Renal cortex interstitium (tissue), 11 donors: ENCODE measurements around the gene PFKL. TPM values are rescaled to one million over a fixed set of nuclear protein-coding genes. Genes with fewer than 3 reads are reported as not detected.
"Not testable (repeated sequence)": the region's sequence is repeated elsewhere in the genome, so short reads cannot be mapped to it uniquely, and the experiment has no call there.

ENCODE experiments used
- DNase-seq, 11 donors: peaks; one replicate each; pipeline ENCODE4 v3.0.0-alpha.2; 2013; ENCODE audit warnings: low read depth in 9 of 11, low spot score in 4 of 11; ENCODE audit errors: extremely low read depth in 1 of 11
- polyA plus RNA-seq, 3 donors: library from polyadenylated mRNA; unstranded; fragments of 120-200 nt; gene quantifications; one replicate each; pipeline ENCODE4 v1.2.1, GENCODE V29; 2013; ENCODE audit not compliant: insufficient read length in 3 of 3

PFKL gene
- polyA plus RNA-seq, 3 donors, result 101 to 165 (median 162) TPM

DNA sequence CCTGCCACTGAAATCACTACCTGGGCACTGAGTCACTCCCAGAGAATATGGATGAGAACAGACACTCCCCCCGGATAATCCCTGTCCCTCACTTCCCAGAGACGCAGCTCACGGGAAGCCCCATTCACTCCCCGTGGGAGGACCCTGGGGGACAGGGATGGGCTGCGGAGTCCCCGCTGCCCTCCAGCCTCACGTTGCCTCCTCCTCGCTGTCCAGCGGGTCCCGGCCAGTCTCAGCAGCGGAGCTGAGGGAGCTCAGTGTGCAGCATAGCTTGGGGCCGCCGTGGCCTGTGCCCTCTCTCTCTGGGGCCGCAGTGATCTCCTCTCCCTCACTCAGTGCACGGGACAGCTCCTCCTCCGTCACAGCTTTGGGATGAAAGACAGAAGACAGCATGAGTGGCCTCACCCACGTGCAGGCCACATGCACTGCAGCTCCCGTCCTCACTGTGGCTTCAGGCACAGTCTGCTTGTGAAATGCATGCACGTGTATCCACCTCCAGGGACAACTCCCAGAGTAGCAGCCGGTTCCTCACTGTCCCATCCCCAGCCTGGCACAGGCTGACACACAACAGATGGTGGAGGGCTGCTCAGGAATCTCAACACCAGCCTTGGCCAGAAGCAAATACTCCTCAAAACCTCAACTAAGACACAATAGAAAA lies 31.9 kb downstream of the PFKL start:
- DNase-seq, result no peak

- DNase-seq, result no peak
These were observed 32.5 kb downstream of the PFKL start for GRCh38 chr21:44332383-44332782.

DNA sequence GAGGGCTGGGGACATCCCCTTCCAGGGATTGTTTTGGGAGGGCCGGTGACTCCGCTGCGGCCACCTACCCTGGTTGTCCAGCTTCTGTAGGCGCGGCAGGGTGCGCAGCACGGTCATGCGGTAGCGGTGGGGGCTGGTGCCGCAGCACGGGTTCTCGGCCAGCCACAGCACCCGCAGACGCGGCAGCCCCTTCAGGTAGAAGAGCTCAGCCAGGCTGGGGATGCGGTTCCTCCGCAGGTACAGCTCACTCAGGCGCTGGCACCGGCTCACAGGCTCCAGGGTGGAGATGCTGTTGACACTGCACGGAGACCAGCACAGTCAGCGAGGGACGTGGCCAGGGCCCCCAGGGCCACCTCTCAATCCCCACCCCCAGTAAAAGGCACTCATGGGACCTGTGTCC lies 33.1 kb downstream of the PFKL start:
- DNase-seq, result no peak

- no peak for DNase-seq
These were observed 33.9 kb downstream of the PFKL start for GRCh38 chr21:44333509-44334328.

DNA sequence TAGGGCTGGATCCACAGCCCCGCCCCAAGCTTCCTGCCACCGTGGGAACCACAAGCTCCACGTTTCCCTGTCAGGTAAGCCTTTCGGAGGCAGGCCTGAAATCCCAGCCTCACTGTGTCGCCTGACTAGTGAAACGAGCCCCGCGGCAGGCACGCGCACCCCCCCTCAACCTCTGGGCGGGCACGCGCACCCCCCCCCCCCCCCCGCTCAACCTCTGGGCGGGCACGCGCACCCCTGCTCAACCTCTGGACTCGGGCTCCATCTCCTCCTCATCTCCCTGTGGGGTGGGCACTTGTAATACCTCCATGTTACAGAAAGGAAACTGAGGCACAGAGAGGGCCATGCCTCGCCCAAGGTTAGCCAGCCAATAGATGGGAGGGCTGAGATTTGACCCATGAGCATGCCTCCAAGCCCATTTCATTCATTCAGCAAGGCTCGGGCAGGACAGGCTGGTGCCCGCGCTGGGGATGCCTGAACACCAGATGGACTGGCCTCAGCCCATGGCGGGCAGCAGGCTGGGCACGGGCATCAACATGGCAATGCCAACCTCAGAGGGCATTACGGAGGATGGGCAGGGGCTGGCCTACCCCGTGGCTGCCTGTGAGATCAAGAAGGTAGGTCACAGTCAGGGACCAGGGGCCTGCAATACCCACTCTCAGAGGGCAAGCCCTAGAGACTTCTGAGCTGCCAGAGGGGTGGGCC lies 34.6 kb downstream of the PFKL start:
- DNase-seq, result no peak

- no peak for DNase-seq
These were observed 35.6 kb downstream of the PFKL start for GRCh38 chr21:44335266-44336059.

DNA sequence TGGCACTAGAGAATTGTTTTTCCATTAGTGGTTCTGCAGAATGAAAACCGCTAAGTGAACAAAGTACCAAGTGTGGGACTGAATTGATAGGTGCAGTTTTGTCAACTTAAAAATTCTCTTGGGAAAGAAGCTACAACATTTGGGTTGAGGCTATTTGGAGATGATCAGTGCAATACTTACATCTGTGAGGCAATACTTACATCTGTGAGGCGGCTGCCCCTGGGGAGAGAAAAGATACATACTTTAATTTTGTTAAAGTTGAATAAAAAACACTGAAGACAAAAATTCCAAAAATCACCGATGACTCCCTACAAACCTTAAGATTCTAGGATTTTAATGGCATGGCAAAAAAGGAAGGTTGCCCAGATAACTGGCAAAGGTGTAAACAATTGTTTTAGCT lies 37.6 kb downstream of the PFKL start:
- DNase-seq, result no peak

GRCh38 chr21:44337941-44338895 lies 38.4 kb downstream of the PFKL start:
- peak in 9 of 11 donors; percentile 47 to 65 (median 52) for DNase-seq

GRCh38 chr21:44338971-44339910 lies 39.4 kb downstream of the PFKL start, which contains the start of gene CFAP410:
TSS of gene CFAP410 (minus strand) at chr21:44339390. CDS start at chr21:44339194, 196 bp downstream.
- DNase-seq, result peak; percentile 83 to 94 (median 90)

DNA sequence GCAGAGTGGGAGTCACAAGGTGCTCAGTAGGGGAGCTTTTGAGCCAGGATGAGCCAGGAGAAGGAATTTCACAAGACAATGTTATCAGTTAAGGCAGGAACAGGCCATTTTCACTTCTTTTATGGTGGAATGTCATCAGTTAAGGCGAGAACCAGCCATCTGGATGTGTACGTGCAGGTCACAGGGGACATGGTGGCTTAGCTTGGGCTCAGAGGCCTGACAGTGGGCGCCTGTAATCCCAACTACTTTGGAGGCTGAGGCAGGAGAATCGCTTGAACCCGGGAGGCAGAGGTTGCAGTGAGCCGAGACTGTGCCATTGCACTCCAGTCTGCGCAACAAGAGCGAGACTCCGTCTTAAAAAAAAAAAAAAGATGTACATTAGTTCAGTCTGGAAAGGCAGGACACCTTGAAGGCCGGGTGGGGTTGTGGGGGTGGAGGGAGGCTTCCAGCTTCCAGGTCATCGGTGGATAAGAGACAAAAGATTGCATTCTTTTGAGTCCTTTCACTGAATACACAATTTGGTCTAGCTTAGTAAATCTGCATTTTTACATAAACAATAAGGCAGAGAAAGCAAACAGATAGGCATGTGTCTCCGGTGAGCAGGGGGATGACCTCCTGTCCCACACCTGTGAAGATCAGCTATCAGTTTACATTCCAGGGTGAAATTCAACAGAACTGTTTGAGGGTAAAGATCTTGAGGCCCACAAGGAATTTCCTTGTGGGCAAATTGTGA lies 42.0 kb downstream of the PFKL start:
- not testable (repeated sequence) for DNase-seq

DNA sequence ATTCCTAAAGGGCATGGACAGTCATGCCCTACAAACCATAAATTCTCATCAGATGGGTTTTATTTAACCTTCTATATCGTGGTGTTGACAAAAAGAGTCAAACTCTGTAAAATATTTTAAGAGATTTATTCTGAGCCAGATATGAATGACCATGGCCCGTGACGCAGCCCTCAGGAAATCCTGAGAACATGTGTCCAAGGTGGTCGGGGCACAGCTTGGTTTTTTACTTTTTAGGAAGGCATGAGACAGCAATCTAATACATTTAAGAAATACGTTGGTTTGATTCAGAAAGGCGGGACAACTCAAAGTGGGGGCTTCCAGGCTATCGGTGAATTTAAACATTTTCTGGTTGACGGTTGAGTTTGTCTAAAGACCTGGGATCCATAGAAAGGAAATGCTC lies 43.1 kb downstream of the PFKL start:
- DNase-seq, result not testable (repeated sequence)

DNA sequence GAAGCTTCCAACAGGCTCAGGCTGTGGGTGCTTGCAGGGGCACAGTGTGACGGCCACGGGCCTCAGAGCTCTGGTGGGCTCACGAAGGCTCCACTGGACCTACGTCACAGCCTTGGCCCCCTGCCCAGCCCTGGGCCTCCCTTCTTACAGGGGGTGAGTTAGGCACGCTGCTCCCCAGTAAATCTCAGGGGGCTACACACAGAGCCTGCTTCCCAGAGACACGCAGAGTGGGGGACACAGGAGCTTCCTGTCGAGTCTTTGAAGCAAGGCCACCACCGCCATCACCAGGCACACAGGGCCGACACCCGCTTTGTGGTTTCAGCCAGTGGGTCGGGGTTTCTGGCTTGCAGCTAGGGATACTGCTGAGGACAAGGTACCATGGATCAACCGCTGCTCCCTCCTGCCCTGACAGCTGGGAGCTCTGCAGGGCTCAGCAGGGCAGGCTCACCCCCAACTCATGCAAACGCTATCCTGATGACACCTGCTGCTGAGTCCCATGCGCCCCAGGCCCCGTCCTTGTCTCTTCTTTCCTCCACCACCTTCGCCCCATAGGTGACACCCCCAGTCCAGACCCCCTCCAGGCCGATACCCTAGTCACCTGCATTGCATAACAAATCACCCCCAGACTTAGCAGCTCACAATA lies 44.8 kb downstream of the PFKL start:
- DNase-seq, result no peak

GRCh38 chr21:44345495-44345894 lies 45.6 kb downstream of the PFKL start:
- no peak for DNase-seq

DNA sequence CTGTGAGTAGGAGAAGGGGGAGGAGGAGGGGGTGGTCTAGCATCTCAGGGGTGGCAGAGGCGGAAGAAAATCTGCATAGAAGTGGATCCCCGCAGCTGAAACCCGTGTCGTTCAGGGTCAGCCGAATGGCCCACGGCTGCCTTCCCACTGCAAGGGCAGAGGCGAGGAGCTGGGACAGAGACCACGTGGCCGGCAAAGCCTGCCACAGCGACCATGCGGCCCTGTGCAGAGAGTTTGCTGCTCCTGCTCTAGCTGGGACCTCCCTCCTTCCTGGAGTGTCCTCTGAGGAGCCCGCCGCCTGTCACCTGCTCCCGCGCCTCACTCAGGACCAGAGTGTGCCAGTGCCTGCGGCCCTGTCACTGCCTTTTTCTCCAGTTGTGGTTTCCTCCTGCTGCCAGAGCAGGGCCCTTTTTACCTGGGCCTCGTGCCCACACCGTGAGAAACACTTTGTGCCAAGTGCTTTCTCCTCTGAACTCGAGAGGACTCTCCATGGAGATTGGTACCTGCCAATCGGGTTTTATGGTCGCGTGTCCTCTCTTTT lies 48.1 kb downstream of the PFKL start:
- DNase-seq, result no peak

DNA sequence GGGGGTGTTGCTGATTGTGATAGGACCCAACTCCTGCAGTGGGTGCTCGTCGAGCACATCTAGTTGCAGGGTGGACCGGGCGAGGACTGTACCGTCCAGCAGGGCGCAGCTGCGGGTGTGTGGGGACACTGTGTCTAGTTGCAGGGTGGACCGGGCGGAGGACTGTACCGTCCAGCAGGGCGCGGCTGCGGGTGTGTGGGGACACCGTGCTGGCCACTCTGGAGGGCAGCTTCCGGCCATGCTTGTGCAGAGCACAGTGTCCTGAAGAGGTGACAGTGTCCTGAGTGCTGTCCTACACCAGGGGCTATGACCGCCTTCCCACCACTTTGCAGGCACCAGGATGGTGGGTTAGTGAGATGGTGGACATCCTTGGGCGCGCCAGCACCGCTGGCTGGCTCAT lies 49.0 kb downstream of the PFKL start:
- no peak for DNase-seq

DNA sequence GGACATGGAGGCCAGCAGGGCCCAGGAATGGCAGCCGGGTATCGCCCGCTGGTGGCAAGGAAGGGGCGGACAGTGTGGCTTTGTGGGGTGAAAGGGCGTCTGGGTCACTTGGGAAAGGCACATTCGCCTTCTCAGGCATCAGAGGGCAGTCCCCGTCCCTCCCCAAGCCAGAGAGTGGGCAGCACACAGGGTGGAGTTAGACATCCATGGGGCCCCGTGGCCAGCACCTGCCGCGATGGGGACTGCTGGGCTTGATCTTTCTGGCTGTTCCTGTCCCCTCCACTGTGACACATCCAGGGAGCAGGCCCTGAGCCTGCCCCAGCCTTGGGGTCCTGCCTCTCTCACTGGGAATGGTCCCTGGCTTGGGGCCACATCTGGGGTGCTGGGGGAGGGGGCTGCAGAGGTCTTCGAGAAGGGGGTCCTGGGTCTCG lies 49.6 kb downstream of the PFKL start:
- DNase-seq, result no peak
